GM12878 (cell line): ENCODE data around the gene COPB1. TPM values are rescaled to one million over a fixed set of nuclear protein-coding genes. Genes with fewer than 3 reads are reported as not detected.

Source experiments
- ATAC-seq: fragments of 200-7000 bp; cut with Tn5 transposase; 3 replicates; pipeline ENCODE4 v1.9.1; 2020; ENCODE audit warnings: mild to moderate bottlenecking, moderate library complexity
- BruUV-seq: library from RNA; stranded (reverse); fragments of 400-500 nt; replicated peaks from 2 replicates; lab custom pipeline; 2021; lab: Mats Ljungman, UMichigan
- CTCF ChIA-PET: fragments of 300-600 bp; sonication (Branson Sonifier 250); formaldehyde crosslinking; extraction: SDS; loops from one replicate; lab custom pipeline; 2021; ENCODE audit warnings: inconsistent platforms; lab: Yijun Ruan, JAX
- POLR2A ChIA-PET: fragments of 350-600 bp; formaldehyde crosslinking; extraction: SDS; loops from one replicate; lab custom pipeline; 2021; ENCODE audit warnings: inconsistent platforms; lab: Charles Lee
- RAD21 ChIA-PET: fragments of 300-600 bp; sonication (Branson Sonifier 250); formaldehyde crosslinking; loops from one replicate; lab custom pipeline; 2023; ENCODE audit warnings: antibody characterized with exemption; ENCODE audit not compliant: unreplicated experiment; lab: Charles Lee
- SMC1A ChIA-PET: fragments of 300-600 bp; sonication (Branson Sonifier 250); formaldehyde crosslinking; loops from one replicate; lab custom pipeline; 2023; ENCODE audit not compliant: unreplicated experiment, uncharacterized antibody; lab: Charles Lee
- DNase-seq: peaks from one replicate; pipeline ENCODE4 v3.0.0-alpha.2; 2011; ENCODE audit warnings: low read depth, low spot score
- FAIRE-seq: peaks from 3 replicates; lab custom pipeline; 2011; peaks lifted over from hg19 to GRCh38; lab: Jason Lieb, UNC
- H2AFZ ChIP-seq: 2 replicates; pipeline ENCODE4 v1.6.0; 2011; ENCODE audit warnings: low read depth, low read length, control low read depth; ENCODE audit not compliant: control insufficient read depth
- H3K27ac ChIP-seq: 2 replicates; pipeline ENCODE4 v1.5.1; 2011; ENCODE audit warnings: control low read depth; ENCODE audit not compliant: control insufficient read depth, insufficient read depth
- H3K27me3 ChIP-seq, 2 experiments: replicated peaks in 1 of 2; 2 replicates each; pipeline versions ENCODE4 v1.6.0 to v1.6.1; 2011; ENCODE audit warnings: low read length in 1 of 2; ENCODE audit not compliant: control insufficient read depth in 2 of 2, insufficient read depth in 2 of 2
- H3K36me3 ChIP-seq, 2 experiments: 2 replicates each; pipeline ENCODE4 v1.5.1; 2011; ENCODE audit warnings: low read length in 1 of 2; ENCODE audit not compliant: control insufficient read depth in 2 of 2, insufficient read depth in 2 of 2
- H3K4me1 ChIP-seq: 2 replicates; pipeline ENCODE4 v1.6.1; 2011; ENCODE audit warnings: mild to moderate bottlenecking, low read length, moderate library complexity, mixed read lengths; ENCODE audit not compliant: control insufficient read depth, insufficient read depth
- H3K4me2 ChIP-seq: 2 replicates; pipeline ENCODE4 v1.6.0; 2011; ENCODE audit warnings: control low read depth; ENCODE audit not compliant: control insufficient read depth, insufficient read depth
- H3K4me3 ChIP-seq: fragments of 200-600 bp; sonication (generic); 2 replicates; pipeline ENCODE4 v1.5.1; 2016
- H3K79me2 ChIP-seq: 2 replicates; pipeline ENCODE4 v1.6.0; 2011; ENCODE audit warnings: low read length; ENCODE audit not compliant: control insufficient read depth, insufficient read depth
- H3K9ac ChIP-seq: 2 replicates; pipeline ENCODE4 v1.8.0; 2011; ENCODE audit warnings: low read length, control low read depth, mixed read lengths; ENCODE audit not compliant: control insufficient read depth, insufficient read depth
- H3K9me3 ChIP-seq: replicated peaks from 3 replicates; pipeline ENCODE4 v1.5.1; 2011; ENCODE audit warnings: mild to moderate bottlenecking, low read length; ENCODE audit not compliant: control insufficient read depth, insufficient read depth
- H4K20me1 ChIP-seq: 2 replicates; pipeline ENCODE4 v1.6.0; 2011; ENCODE audit not compliant: control insufficient read depth, insufficient read depth
- E4F1 ChIP-seq: fragments of 450-650 bp; IDR thresholded peaks from 2 replicates; pipeline ENCODE4 v1.6.1; 2018; ENCODE audit warnings: borderline replicate concordance, mild to moderate bottlenecking; ENCODE audit not compliant: partially characterized antibody
- MYB ChIP-seq: fragments of 150-350 bp; IDR thresholded peaks from 2 replicates; pipeline ENCODE4 v1.6.1; 2014; ENCODE audit warnings: mild to moderate bottlenecking, low read depth, low read length, borderline replicate concordance
- NKRF ChIP-seq: fragments of 450-650 bp; conservative IDR thresholded peaks from 2 replicates; pipeline ENCODE4 v1.6.1; 2017; ENCODE audit warnings: mild to moderate bottlenecking, moderate library complexity
- PKNOX1 ChIP-seq: fragments of 450-650 bp; IDR thresholded peaks from 2 replicates; pipeline ENCODE4 v1.6.1; 2016; ENCODE audit warnings: mild to moderate bottlenecking
- REST ChIP-seq: IDR thresholded peaks from 2 replicates; pipeline ENCODE4 v1.6.1; 2012; ENCODE audit warnings: mild to moderate bottlenecking, low read depth, low read length
- WGBS: methylation state at CpG from one replicate; pipeline ENCODE4 v1.1.6; 2016; ENCODE audit warnings: low lambda C conversion rate; ENCODE audit not compliant: insufficient replicate concordance, insufficient coverage; ENCODE audit errors: missing lambda C conversion rate; 5-methylcytosine and 5-hydroxymethylcytosine counted together
- in situ Hi-C: fragments of 300-500 bp; cut with MboI; formaldehyde crosslinking; loops from 9 replicates; pipeline ENCODE4 v1.14.3; 2018; ENCODE audit warnings: mixed read lengths
- intact Hi-C: fragments of 100-400 bp; cut with micrococcal nuclease; formaldehyde crosslinking; loops from one replicate; pipeline ENCODE4 v1.14.2; 2022; ENCODE audit not compliant: unreplicated experiment
- polyA plus RNA-seq, 11 experiments: library from polyadenylated mRNA; depleted of rRNA in 4 of 11; unstranded in 6 of 11; stranded (reverse) in 5 of 11; fragments of >200 nt; fragmentation: Nextera tagmentation in 4 of 11; fragmentation: Illumina TruSeq in 1 of 11; extraction: Ambion mirVana in 4 of 11; extraction: Trizol in 1 of 11; gene quantifications; 1 replicate in 1 of 11; 2 replicates in 10 of 11; pipeline versions ENCODE4 v1.2.1 to v1.2.3, GENCODE V29; 2011 to 2016; ENCODE audit warnings: inconsistent platforms in 2 of 11, missing spikeins in 2 of 11, low read depth in 1 of 11
- total RNA-seq, 4 experiments: library from RNA; depleted of rRNA in 3 of 4; stranded (reverse); fragments of >200 nt in 3 of 4; fragmentation: Illumina TruSeq in 1 of 4; extraction: Trizol in 1 of 4; gene quantifications; 2 replicates each; pipeline versions ENCODE4 v1.2.1 to v1.2.3, GENCODE V29; 2013 to 2021

The COPB1 gene
- total and polyA plus RNA-seq, 10 of the 15 experiments (the other 5 are each of a cell fraction or from before 2014, with no cell fraction given), result 67.0 to 149 (median 109) TPM

- DNase-seq (no peak), FAIRE-seq (no peak), ATAC-seq (0 out of 3 replicates have a peak, but pooled peaks have one; percentile 13)
- H3K9ac ChIP-seq, result no peak overlapping the region
- BruUV-seq, result no TSS peak
- no peak overlapping the region for H3K4me3 ChIP-seq
- 73% methylated on average over 4 of the region's 4 CpGs for WGBS
- in situ Hi-C loops, result loop anchor here (25.0 kb wide), 1 partner anchor 222 kb away; no protein-coding TSS in a partner anchor
- intact Hi-C loops, result loop anchor here (10.0 kb wide), 2 partner anchors 465 to 535 kb away; partner anchors contain the start of gene CALCB
- H3K27ac ChIP-seq, result no peak overlapping the region
- RAD21 ChIA-PET, result no interaction called here
- H3K36me3 ChIP-seq, result no peaks in the 10 kb centered on the region
- no peaks in the 10 kb centered on the region for H3K79me2 ChIP-seq
- CTCF ChIA-PET, result interaction anchor here (0.6 to 4.3 kb wide), 4 partner anchors 19 to 368 kb away, joined by 3 to 33 read pairs (median 3); no protein-coding TSS in a partner anchor
- no peaks in the 10 kb centered on the region for H4K20me1 ChIP-seq
- SMC1A ChIA-PET, result interaction anchor here (0.6 to 0.9 kb wide), 2 partner anchors 155 to 367 kb away, joined by 3 read pairs; no protein-coding TSS in a partner anchor
- no peak for TF ChIP-seq NKRF
- no peak for TF ChIP-seq MYB
- TF ChIP-seq REST, result no peak
- TF ChIP-seq E4F1, result no peak
- TF ChIP-seq PKNOX1, result no peak
- H3K4me2 ChIP-seq, result no peak overlapping the region
- no peaks in the 10 kb centered on the region for H3K4me1 ChIP-seq
- POLR2A ChIA-PET, result no interaction called here
- H3K27me3 ChIP-seq, result no peaks in the 10 kb centered on the region
- no peak overlapping the region for H2AFZ ChIP-seq
- H3K9me3 ChIP-seq, result no peaks in the 10 kb centered on the region
Measured at GRCh38 chr11:14539982-14540421, 40.4 kb upstream of the COPB1 start.
